ENCODE results near the gene AXIN1.

DNA sequence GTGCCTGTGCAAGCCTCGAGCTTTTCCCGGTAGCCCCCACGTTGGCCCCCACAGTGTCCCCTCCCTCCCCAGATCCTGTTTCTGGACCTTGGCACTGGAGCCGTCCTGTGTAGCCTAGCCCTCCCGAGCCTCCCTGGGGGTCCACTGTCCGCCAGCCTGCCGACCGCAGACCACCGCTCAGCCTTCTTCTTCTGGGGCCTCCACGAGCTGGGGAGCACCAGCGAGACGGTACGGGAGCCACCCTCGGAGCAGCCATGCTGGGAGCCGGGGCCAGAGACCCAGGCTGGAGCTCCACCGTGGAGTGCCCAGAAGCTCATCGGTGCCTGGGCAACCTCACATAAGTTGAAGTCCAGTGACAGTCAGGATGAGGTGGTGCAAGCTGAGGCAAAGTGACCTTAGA, 88.6 kb downstream of the AXIN1 start:
- TF ChIP-seq, protein P1, sequence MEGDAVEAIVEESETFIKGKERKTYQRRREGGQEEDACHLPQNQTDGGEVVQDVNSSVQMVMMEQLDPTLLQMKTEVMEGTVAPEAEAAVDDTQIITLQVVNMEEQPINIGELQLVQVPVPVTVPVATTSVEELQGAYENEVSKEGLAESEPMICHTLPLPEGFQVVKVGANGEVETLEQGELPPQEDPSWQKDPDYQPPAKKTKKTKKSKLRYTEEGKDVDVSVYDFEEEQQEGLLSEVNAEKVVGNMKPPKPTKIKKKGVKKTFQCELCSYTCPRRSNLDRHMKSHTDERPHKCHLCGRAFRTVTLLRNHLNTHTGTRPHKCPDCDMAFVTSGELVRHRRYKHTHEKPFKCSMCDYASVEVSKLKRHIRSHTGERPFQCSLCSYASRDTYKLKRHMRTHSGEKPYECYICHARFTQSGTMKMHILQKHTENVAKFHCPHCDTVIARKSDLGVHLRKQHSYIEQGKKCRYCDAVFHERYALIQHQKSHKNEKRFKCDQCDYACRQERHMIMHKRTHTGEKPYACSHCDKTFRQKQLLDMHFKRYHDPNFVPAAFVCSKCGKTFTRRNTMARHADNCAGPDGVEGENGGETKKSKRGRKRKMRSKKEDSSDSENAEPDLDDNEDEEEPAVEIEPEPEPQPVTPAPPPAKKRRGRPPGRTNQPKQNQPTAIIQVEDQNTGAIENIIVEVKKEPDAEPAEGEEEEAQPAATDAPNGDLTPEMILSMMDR (IDR thresholded peaks at IDR 0.05): no peak
- no peak for TF ChIP-seq POLR2A (IDR thresholded peaks at IDR 0.05)
